HG03060 (cell line): ENCODE results near the gene REG1B.

Source experiments
- ATAC-seq: cut with Tn5 transposase; IDR thresholded peaks from one replicate; pipeline ENCODE4 v1.9.1; 2021; ENCODE audit warnings: low read depth, moderate number of reproducible peaks; ENCODE audit not compliant: unreplicated experiment

REG1B gene, protein sequence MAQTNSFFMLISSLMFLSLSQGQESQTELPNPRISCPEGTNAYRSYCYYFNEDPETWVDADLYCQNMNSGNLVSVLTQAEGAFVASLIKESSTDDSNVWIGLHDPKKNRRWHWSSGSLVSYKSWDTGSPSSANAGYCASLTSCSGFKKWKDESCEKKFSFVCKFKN

GRCh38 chr2:79087785-79088364 is at the start of gene REG1B:
REG1B (minus strand) TSS chr2:79087993; CDS start chr2:79087612, 381 bp downstream.
- ATAC-seq: no peak

DNA sequence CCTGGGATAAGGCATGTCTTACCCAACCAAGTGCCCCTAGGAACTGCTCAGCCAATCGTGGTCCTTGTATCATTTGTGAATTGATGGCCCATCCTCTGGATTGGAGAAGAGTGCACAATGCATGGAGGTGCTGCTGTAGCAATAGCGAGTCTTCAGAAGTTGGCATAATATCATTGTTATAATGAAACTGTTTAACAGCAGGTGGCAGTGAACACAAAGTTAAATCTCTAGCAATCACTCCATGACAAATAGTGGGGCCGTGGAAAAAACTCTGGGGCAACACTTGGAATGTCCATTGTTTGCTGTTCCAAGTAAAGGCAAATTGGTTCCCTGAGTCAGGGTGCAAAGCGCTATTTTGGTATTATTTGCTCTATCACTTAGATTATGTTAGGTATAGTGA is 43.9 kb upstream of the REG1B start:
- no peak for ATAC-seq

DNA sequence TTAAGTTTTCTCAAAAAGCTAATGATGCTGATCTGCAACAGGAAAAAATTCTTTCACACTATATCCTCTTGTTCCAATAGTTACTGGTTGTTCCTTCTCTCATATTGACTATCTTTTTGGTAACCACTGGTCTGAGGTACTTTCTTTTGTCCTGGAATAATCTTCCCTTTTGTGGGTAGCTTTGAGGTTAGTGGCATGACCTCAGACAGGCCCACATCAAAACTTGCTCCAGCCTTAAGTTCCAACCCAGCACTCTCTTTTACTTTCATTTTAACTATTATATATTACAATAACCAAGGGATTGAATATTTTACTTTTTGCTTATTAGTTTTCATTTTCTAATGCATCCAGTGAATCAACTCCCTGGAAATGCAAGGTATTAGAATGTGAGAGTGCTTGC is 42.0 kb upstream of the REG1B start:
- no peak for ATAC-seq

DNA sequence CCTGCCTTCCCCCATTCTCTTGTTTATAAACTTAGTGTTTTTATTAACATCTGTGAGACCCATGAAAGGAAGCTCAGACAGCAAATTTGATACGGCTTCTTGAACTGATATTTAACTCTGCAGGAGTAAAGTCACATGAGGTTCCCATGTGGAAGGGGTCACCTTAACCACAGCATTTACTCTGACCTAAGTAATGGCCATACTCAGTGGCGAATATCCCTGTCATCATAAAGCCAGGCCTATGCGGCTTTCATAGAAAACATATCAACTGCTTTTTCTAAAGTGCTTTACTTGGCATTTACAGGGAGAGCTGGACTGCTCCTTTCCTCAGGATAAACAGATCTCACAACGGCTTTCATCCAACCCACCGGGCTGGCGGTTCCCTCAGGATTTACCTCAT is 41.5 kb upstream of the REG1B start:
- no peak for ATAC-seq

GRCh38 chr2:79128406-79128805 is 40.6 kb upstream of the REG1B start:
- no peak for ATAC-seq

- ATAC-seq: no peak
Measured at GRCh38 chr2:79125721-79125985, 37.9 kb upstream of the REG1B start.

- ATAC-seq: no peak
Measured at GRCh38 chr2:79124907-79125720, 37.3 kb upstream of the REG1B start.

DNA sequence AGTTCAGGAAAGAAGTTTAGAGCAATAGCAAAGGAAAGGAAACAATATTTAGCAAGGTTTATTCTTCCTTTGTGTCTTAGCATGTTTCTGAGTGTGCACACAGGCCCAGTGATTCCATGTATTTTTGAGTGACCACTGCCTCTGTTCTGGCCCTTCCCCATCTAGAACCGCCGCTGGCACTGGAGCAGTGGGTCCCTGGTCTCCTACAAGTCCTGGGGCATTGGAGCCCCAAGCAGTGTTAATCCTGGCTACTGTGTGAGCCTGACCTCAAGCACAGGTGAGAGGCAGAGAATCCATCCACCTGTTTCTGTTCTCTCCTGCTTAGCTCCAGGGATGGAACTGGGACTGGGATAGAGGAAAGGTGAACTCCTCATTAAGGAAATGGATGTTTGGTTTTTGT is 34.9 kb upstream of the REG1B start:
- ATAC-seq: no peak

- ATAC-seq: no peak
Measured at GRCh38 chr2:79120194-79120713, 32.5 kb upstream of the REG1B start, which contains the start of gene REG1A. REG1A (plus strand) TSS chr2:79120488; CDS start chr2:79120862, 374 bp downstream.

DNA sequence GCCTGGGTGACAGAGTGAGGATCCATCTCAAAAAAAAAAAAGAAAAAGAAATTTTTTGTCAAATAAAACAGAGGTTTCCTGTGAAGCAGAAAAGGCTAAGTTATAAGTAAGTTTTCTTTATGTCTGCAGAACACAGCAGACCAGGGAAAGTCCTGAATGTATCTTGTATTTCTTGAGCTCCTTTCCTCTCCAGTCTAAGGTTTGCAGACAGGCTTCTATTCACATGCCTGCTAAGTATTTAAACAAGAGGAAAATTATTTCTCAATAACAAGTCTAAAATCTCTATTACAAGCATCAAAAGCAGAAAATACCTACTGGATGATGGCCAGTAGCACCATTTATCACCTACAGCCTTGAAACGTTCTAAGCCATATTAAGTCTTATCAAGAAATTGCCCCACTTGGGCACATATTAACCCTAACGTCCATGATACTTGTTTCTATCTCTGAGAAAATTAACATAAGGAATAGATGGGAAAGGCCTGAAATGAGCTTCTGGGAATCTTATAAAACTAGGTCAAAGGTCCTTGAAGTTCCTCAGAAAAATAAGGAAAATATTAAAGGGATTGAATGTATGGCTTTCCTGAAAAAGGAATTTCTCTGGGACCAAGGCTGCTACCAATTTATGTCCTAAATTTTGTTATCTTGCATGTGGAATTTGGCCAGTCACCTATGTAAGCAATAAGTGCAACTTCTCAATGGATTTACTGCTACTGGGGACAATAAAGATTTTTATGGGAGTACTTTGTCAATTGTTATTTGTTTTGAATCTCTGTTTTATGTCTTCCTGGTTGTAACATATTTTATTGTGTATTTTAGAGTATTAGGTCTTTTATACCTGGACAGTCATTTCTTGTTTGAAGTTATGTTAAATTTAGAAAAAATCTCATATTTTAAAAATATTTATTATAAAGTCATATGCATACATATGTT is 29.5 kb upstream of the REG1B start:
- ATAC-seq: no peak

DNA sequence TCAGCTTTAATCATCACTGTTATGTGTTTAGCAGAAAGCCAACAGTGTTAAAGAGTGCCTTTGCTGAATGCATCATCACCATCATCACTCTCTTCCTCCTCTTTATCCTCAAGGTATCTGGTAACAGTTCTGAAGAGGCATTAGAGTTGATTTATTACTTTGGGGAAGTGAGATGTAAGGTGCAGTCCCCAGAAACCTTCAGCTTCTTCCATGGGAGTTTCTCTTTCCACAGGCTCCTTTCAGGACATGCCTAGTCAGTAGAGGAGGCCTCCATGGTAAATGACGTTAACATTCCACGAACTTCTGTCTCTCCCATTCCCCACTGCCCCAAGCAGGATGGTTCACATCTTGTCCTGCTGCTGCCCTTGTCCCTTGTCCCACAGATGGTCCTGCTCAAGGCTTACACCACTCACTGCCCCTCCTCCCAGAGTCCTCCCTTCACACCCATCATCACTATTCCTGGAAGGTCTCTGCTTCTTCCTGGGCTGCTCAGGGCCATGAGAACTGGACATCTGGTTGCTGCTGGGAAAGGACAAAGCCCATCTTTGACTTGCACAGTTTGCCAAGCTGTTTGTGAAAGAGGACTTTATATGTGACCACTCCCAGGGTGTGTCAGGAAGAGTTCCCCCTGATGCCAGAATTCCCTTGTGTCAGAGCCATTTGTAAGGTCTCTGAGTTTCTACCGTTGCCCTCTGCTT is 27.2 kb upstream of the REG1B start:
- ATAC-seq: no peak

- no peak for ATAC-seq
Measured at GRCh38 chr2:79112269-79112668, 24.5 kb upstream of the REG1B start.

- ATAC-seq: no peak
Measured at GRCh38 chr2:79105259-79105658, 17.5 kb upstream of the REG1B start.

DNA sequence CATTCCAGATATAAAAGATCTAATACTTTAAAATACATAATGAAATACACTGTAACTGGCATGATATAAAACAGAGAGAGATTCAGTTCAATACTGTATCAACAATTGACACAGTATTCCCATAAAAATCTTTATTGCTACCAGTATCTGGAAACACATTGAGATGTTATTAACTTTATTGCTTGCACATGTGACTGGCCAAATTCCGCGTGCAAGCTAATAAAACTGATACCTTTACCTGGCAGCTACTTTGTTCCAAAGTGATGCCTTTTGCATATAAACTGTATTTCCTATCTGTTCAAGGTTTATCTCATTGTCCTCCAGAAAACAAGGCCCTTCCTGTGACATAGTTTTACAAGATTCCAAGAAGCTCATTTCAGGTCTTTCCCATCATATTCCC is 15.4 kb upstream of the REG1B start:
- no peak for ATAC-seq

DNA sequence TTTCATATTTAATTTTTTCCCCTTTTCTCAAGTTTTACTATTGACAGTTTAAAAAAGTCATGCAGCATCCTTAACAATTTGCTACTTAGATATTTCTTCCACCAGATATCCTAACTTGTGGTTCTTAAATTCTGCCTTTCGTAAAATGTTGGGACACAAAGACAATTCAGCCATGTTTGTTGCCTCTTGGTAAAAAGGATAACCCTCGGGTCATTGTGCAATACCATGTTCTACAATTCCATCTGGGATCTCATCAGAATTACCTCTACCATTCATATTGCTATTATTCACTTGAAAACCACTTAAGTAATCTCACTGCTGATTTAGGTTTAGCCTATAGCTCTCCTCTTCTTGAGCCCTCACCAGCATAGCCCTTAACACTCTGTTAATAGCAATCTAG is 13.2 kb upstream of the REG1B start:
- no peak for ATAC-seq

DNA sequence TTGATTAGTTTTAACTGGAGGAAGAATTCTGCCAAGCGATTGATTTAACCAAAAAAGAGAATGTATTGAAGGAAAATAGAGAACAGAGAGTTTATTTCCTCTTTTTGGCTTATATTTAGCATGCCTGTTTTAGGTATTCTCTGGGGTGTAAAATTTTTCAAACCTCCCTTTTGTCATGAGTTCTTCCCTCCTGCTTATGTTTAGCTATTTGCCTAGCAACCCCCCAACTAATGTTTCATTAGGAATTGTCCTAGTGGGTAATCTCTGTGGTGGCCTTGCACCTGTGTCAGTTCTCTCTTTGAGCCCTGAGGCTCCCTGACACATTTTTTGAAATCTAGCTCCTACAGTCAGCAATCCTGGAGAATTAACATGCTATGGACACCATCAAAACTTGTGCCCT is 12.5 kb upstream of the REG1B start:
- no peak for ATAC-seq

GRCh38 chr2:79099140-79099686 is 11.4 kb upstream of the REG1B start:
- no peak for ATAC-seq

- no peak for ATAC-seq
Measured at GRCh38 chr2:79097843-79098242, 10.1 kb upstream of the REG1B start.

GRCh38 chr2:79090693-79091092 is 2.9 kb upstream of the REG1B start:
- no peak for ATAC-seq

DNA sequence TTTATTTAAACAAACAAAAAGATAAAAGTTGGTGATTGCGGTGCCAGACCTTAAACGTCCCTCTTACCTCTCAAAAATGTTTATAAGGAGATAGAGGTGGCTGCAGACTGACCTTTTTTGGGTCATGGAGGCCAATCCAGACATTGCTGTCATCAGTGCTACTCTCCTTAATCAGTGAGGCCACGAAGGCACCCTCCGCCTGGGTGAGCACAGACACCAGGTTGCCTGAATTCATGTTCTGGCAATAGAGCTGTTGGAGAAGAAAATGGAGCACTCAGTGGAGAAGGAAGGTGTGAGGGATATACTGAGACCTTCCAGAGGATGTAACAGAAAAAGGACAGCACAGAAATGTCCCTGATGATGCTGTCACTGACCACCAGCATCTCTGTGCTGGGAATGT is 1.5 kb downstream of the REG1B start:
- ATAC-seq: no peak
